GM18526 (cell line): Measurements from ENCODE around the gene KANK4.

ENCODE experiments used
- POLR2A ChIP-seq: IDR thresholded peaks from 3 replicates; pipeline ENCODE4 v1.6.1; 2011; ENCODE audit not compliant: insufficient read length; ENCODE audit errors: extremely low read depth

Gene KANK4

DNA sequence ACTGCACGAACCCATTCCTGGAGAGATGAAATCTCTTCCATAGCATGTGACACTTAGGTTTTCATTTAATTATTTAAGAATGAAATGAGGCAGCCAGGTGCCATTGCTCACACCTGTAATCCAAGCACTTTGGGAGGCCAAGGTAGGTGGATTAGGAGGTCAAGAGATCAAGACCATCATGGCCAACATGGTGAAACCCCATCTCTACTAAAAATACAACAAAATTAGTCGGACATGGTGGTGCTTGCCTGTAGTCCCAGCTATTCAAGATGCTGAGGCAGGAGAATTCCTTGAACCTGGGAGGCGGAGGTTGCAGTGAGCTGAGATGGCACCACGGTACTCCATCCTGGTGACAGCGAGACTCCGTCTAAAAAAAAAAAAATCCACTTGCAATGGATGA is 106.8 kb downstream of the KANK4 start:
- no peak for TF ChIP-seq POLR2A

DNA sequence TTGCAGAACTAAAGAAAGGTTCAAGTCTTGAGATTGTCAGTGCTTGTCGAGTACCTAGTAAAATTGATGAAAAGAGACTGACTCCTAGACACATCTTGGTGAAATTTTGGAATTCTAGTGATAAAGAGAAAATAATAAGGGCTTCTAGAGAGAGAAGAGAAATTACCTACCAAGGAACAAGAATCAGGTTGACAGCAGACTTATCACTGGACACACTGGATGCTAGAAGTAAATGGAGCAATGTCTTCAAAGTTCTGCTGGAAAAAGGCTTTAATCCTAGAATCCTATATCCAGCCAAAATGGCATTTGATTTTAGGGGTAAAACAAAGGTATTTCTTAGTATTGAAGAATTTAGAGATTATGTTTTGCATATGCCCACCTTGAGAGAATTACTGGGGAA is 108.3 kb downstream of the KANK4 start:
- no peak for TF ChIP-seq POLR2A

GRCh38 chr1:62209931-62210595 is 109.2 kb downstream of the KANK4 start:
- no peak for TF ChIP-seq POLR2A

DNA sequence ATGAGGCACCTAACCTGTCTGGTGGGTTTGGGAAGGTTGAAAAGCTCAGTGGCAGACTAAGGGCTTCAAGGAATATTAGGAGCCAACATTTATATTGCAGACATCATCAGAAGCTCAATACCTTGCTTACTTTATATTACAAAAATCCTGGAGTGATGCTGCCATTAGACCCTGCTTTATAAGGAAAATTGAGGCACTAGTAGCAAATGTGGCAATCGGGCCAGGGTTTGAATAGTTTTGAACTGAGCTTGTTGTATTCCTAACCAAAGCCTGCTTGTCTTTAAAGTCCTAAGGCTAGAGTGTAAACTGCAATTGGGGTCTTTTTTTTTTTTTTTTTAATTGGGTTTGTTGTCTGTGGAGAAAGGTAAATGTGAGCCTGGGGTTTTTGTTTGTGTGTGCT is 110.3 kb downstream of the KANK4 start:
- no peak for TF ChIP-seq POLR2A

DNA sequence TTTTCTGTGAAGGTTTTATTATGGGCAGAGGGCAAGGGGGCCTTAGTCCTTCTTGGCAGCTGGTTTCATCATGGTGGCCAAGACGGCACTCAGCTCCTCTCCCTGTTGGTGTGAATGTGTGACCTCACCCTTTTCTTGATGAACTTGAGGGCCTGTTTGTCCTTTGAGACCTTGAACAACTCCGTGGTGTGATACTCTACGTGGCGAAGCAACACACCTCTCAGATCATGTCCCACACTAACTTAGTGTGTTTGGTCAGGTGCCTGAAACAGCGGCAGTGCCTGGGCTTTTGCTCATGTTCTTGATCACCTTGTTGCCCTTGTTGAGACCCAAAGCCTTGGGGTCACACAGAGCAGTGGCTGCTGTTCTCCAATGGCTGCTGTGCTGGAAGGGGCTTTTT is 111.1 kb downstream of the KANK4 start:
- no peak for TF ChIP-seq POLR2A

- TF ChIP-seq POLR2A = no peak
These were observed 112.0 kb downstream of the KANK4 start for GRCh38 chr1:62207187-62207586.

DNA sequence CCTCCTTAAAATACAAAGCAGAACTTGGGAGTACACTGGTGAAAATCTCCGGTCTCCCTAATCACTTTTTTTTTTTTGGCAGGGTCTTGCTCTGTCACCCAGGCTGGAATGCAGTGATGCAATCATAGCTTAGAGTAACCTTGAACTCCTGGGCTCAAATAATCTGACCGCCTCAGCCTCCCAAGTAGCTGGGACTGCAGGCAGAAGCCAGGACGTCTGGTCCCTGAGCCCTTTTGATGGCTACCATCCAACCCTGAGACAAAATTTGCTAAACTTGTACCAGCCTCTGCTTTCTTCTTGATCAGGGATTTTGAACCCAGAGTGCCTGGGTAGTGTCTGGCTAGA is 120.5 kb downstream of the KANK4 start:
- TF ChIP-seq POLR2A = no peak

- no peak for TF ChIP-seq POLR2A
These were observed 121.0 kb downstream of the KANK4 start for GRCh38 chr1:62198069-62198780.

DNA sequence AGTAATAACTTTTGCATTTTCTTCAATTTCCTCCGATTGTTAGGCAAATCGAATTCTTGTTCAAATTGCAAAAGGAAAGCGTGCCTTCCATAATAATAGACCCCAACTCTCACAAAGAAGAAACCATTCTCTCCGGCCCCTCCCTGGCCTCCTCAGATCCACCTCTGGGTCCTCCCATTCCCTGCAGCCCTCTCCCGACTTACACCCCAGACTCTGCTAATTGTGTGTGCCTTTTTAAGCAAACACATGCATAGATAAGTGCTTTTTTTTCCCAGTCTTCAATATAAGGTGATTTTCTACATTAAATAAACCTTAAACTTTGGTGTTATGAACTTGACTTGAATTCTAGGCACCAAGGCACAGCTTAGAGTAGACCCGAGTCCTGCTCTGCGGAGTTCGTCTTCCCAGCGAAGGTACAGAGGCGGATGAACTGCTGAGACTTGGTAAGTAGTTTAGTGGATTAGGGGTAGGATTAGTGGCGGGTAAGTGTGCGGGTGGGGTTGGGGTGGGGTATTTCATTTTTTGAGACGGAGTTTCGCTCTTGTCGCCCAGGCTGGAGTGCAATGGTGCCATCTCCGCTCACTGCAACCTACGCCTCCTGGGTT is 123.0 kb downstream of the KANK4 start:
- no peak for TF ChIP-seq POLR2A

- no peak for TF ChIP-seq POLR2A
These were observed 124.3 kb downstream of the KANK4 start, which contains the start of gene L1TD1 for GRCh38 chr1:62194651-62195544. Gene L1TD1, plus strand, starts transcription at chr1:62194849. Its CDS starts 11,780 bp downstream, at chr1:62206629.

DNA sequence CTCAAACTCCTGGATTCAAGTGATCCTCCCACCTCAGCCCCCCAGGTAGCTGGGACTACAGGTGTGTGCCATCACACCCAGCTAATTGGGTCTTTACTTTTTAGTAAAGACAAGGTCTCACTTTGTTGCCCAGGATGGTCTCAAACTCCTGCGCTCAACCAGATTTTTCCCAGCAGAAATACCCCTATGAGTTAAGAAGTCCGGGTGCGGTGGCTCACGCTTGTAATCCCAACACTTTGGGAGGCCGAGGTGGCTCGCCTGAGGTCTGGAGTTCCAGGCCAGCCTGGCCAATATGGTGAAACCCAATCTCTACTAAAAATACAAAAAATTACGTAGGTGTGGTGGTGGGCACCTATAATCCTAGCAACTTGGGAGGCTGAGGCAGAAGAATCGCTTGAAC is 131.1 kb downstream of the KANK4 start:
- no peak for TF ChIP-seq POLR2A

GRCh38 chr1:62187548-62187947 is 131.7 kb downstream of the KANK4 start:
- TF ChIP-seq POLR2A = no peak
